GM18507 (cell line): ENCODE measurements around the gene CLDND2.

Source experiments
- DNase-seq: peaks from one replicate; pipeline ENCODE4 v3.0.0; 2011; ENCODE audit warnings: low read depth; ENCODE audit not compliant: insufficient read length; ENCODE audit errors: extremely low spot score
- FAIRE-seq: peaks from 2 replicates; lab custom pipeline; 2011; peaks lifted over from hg19 to GRCh38; lab: Jason Lieb, UNC

Gene CLDND2

GRCh38 chr19:51317968-51318367 lies 50.8 kb downstream of the CLDND2 start:
- DNase-seq (no peak), FAIRE-seq (no peak)

DNA sequence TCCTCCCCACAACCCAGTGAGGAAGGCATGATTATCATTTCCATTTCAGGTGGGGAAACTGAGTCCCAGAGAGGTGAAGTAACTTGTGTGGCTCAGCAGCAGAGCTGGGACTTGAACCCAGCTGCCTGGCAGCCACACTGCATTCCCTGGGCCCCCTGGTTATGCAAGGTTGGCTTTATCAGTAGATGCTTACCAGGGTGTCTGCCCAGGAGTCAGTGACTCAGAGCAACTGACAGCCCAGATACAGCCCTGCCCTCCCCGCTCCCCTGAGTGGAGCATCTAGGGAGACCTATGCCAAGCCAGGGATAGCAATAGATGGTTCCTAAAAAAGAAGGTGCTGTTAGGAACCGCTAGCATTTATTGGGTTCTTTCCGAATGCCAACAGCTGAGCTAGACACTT lies 51.4 kb downstream of the CLDND2 start:
- DNase-seq (no peak), FAIRE-seq (no peak)
